ENCODE data around the gene TMEM248.

Gene TMEM248

DNA sequence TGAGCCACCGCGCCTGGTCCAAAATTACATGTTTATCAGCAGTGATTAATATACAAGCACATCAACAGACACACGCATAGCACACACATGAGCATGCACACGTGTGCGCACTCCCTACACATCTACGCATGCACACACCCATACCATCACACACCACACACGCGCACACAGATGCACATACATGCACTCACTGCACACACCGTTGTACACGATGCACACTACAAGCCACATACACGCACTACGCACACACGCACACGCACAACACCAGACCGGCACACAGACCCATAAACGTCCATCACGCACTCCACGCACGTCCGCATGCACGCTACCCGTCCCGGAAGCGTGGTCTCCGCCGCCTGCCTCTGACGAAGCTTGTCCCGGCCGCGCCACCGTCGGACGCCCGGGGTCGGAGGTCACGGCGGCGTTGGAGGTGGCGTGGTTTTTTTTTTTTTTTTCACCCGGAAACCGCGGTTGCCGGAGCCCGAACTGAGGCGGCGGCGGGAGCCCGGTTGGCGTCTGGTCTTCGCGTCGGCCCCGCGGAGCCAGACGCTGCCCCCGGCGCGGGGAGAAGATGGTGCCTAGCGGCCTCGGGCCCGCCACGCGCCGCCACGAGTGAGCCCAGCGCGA lies at the start of gene TMEM248 (continued):
- TF ChIP-seq ZNF148 (tag by site-specific recombination; IDR thresholded peaks at IDR 0.05; ENCODE audit: borderline replicate concordance) (peak; percentile 72; the same call in 1 of the 2 replicates), ZBTB20 (tag by site-specific recombination; IDR thresholded peaks at IDR 0.05) (peak; percentile 65; the same call in 1 of the 2 replicates), ZNF155 (tag by site-specific recombination; IDR thresholded peaks at IDR 0.05) (no peak), ZNF624 (tag by site-specific recombination; IDR thresholded peaks at IDR 0.05) (no peak), ZNF449 (tag by site-specific recombination; IDR thresholded peaks at IDR 0.05) (no peak; the same call in 1 of the 2 replicates), ZNF747 (tag by site-specific recombination; IDR thresholded peaks at IDR 0.05) (no peak), YY2 (tag by site-specific recombination; IDR thresholded peaks at IDR 0.05) (peak; percentile 89), ZFP69B (tag by site-specific recombination; IDR thresholded peaks at IDR 0.05) (peak; percentile 85), ZNF146 (tag by site-specific recombination; IDR thresholded peaks at IDR 0.05) (peak; percentile 80), REPIN1 (tag by site-specific recombination; IDR thresholded peaks at IDR 0.05; ENCODE audit: low read depth) (peak; percentile 98; the same call in 1 of the 2 replicates), KLF16 (tag by site-specific recombination; IDR thresholded peaks at IDR 0.05) (peak; percentile 97), ZNF768 (tag by site-specific recombination; IDR thresholded peaks at IDR 0.05) (no peak; the same call in 1 of the 2 replicates), ZNF138 (tag by site-specific recombination; IDR thresholded peaks at IDR 0.05; ENCODE audit: borderline replicate concordance) (no peak), ZNF514 (tag by site-specific recombination; IDR thresholded peaks at IDR 0.05) (no peak), ZNF544 (tag by site-specific recombination; IDR thresholded peaks at IDR 0.05) (no peak), ZNF157 (tag by site-specific recombination; IDR thresholded peaks at IDR 0.05) (no peak; the same call in 1 of the 2 replicates), ZNF311 (tag by site-specific recombination; IDR thresholded peaks at IDR 0.05; ENCODE audit: borderline replicate concordance) (no peak), ZIC2 (tag by site-specific recombination; IDR thresholded peaks at IDR 0.05) (peak; percentile 37; the same call in 1 of the 2 replicates), ZNF623 (tag by site-specific recombination; IDR thresholded peaks at IDR 0.05) (no peak), ZNF202 (tag by site-specific recombination; IDR thresholded peaks at IDR 0.05; ENCODE audit: borderline replicate concordance) (no peak), ZNF335 (tag by site-specific recombination; conservative IDR thresholded peaks at IDR 0.05) (peak; percentile 97), ZNF302 (tag by site-specific recombination; IDR thresholded peaks at IDR 0.05; ENCODE audit: low read depth) (no peak), SALL2 (tag by site-specific recombination; IDR thresholded peaks at IDR 0.05; ENCODE audit: borderline replicate concordance) (no peak)
- TF ChIP-seq, protein P1, sequence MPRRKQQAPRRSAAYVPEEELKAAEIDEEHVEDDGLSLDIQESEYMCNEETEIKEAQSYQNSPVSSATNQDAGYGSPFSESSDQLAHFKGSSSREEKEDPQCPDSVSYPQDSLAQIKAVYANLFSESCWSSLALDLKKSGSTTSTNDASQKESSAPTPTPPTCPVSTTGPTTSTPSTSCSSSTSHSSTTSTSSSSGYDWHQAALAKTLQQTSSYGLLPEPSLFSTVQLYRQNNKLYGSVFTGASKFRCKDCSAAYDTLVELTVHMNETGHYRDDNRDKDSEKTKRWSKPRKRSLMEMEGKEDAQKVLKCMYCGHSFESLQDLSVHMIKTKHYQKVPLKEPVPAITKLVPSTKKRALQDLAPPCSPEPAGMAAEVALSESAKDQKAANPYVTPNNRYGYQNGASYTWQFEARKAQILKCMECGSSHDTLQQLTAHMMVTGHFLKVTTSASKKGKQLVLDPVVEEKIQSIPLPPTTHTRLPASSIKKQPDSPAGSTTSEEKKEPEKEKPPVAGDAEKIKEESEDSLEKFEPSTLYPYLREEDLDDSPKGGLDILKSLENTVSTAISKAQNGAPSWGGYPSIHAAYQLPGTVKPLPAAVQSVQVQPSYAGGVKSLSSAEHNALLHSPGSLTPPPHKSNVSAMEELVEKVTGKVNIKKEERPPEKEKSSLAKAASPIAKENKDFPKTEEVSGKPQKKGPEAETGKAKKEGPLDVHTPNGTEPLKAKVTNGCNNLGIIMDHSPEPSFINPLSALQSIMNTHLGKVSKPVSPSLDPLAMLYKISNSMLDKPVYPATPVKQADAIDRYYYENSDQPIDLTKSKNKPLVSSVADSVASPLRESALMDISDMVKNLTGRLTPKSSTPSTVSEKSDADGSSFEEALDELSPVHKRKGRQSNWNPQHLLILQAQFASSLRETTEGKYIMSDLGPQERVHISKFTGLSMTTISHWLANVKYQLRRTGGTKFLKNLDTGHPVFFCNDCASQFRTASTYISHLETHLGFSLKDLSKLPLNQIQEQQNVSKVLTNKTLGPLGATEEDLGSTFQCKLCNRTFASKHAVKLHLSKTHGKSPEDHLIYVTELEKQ (tag by site-specific recombination; IDR thresholded peaks at IDR 0.05; ENCODE audit: borderline replicate concordance): peak; percentile 71; the same call in 1 of the 2 replicates
- TF ChIP-seq, protein P2, sequence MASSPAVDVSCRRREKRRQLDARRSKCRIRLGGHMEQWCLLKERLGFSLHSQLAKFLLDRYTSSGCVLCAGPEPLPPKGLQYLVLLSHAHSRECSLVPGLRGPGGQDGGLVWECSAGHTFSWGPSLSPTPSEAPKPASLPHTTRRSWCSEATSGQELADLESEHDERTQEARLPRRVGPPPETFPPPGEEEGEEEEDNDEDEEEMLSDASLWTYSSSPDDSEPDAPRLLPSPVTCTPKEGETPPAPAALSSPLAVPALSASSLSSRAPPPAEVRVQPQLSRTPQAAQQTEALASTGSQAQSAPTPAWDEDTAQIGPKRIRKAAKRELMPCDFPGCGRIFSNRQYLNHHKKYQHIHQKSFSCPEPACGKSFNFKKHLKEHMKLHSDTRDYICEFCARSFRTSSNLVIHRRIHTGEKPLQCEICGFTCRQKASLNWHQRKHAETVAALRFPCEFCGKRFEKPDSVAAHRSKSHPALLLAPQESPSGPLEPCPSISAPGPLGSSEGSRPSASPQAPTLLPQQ (tag by site-specific recombination; IDR thresholded peaks at IDR 0.05): peak; percentile 84
- TF ChIP-seq, protein P3, sequence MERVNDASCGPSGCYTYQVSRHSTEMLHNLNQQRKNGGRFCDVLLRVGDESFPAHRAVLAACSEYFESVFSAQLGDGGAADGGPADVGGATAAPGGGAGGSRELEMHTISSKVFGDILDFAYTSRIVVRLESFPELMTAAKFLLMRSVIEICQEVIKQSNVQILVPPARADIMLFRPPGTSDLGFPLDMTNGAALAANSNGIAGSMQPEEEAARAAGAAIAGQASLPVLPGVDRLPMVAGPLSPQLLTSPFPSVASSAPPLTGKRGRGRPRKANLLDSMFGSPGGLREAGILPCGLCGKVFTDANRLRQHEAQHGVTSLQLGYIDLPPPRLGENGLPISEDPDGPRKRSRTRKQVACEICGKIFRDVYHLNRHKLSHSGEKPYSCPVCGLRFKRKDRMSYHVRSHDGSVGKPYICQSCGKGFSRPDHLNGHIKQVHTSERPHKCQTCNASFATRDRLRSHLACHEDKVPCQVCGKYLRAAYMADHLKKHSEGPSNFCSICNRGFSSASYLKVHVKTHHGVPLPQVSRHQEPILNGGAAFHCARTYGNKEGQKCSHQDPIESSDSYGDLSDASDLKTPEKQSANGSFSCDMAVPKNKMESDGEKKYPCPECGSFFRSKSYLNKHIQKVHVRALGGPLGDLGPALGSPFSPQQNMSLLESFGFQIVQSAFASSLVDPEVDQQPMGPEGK (tag by site-specific recombination; IDR thresholded peaks at IDR 0.05): peak; percentile 60
- TF ChIP-seq, protein P4, sequence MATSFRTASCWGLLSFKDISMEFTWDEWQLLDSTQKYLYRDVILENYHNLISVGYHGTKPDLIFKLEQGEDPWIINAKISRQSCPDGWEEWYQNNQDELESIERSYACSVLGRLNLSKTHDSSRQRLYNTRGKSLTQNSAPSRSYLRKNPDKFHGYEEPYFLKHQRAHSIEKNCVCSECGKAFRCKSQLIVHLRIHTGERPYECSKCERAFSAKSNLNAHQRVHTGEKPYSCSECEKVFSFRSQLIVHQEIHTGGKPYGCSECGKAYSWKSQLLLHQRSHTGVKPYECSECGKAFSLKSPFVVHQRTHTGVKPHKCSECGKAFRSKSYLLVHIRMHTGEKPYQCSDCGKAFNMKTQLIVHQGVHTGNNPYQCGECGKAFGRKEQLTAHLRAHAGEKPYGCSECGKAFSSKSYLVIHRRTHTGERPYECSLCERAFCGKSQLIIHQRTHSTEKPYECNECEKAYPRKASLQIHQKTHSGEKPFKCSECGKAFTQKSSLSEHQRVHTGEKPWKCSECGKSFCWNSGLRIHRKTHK (tag by site-specific recombination; IDR thresholded peaks at IDR 0.05): no peak
